Osteoblast (primary cell): ENCODE measurements around the gene LSP1. TPM values are rescaled to one million over a fixed set of nuclear protein-coding genes. Genes with fewer than 3 reads are reported as not detected.

Source experiments
- DNase-seq: peaks from one replicate; pipeline ENCODE4 v3.0.0; 2011; ENCODE audit warnings: low spot score, mixed read lengths; ENCODE audit not compliant: insufficient read length; ENCODE audit errors: missing footprints
- H2AFZ ChIP-seq: 2 replicates; pipeline ENCODE4 v1.6.0; 2011; ENCODE audit warnings: mild to moderate bottlenecking, low read length
- H3K27ac ChIP-seq: 2 replicates; pipeline ENCODE4 v1.5.1; 2011; ENCODE audit warnings: mild to moderate bottlenecking, low read depth, low read length, moderate library complexity
- H3K27me3 ChIP-seq: 2 replicates; pipeline ENCODE4 v1.6.0; 2012; ENCODE audit warnings: mild to moderate bottlenecking, control low read depth, inconsistent platforms, low read length, moderate library complexity; ENCODE audit not compliant: insufficient read depth
- H3K36me3 ChIP-seq: 2 replicates; pipeline ENCODE4 v1.5.1; 2011; ENCODE audit warnings: mild to moderate bottlenecking, low read length, control low read depth, moderate library complexity; ENCODE audit not compliant: insufficient read depth
- H3K4me1 ChIP-seq: 2 replicates; pipeline ENCODE4 v1.5.1; 2011; ENCODE audit warnings: mild to moderate bottlenecking, low read length, control low read depth, moderate library complexity; ENCODE audit not compliant: insufficient read depth
- H3K4me2 ChIP-seq: 2 replicates; pipeline ENCODE4 v1.6.0; 2011; ENCODE audit warnings: mild to moderate bottlenecking, low read length; ENCODE audit not compliant: insufficient read depth
- H3K4me3 ChIP-seq: fragments of 200-600 bp; sonication (generic); 3 replicates; pipeline ENCODE4 v1.5.1; 2012; ENCODE audit warnings: mild to moderate bottlenecking, low read length, inconsistent platforms; ENCODE audit not compliant: insufficient read depth
- H3K79me2 ChIP-seq: 2 replicates; pipeline ENCODE4 v1.6.0; 2012; ENCODE audit warnings: mild to moderate bottlenecking, low read length, control low read depth, inconsistent platforms; ENCODE audit not compliant: insufficient read depth
- H3K9me3 ChIP-seq: 2 replicates; pipeline ENCODE4 v1.5.1; 2011; ENCODE audit warnings: low read depth, low read length, control low read depth
- H4K20me1 ChIP-seq: 2 replicates; pipeline ENCODE4 v1.6.0; 2012; ENCODE audit warnings: mild to moderate bottlenecking, low read length, control low read depth; ENCODE audit not compliant: insufficient read depth
- total RNA-seq: library from RNA; depleted of rRNA; stranded (reverse); fragments of >200 nt; gene quantifications from 2 replicates; pipeline ENCODE4 v1.2.3, GENCODE V29; 2012
- TF ChIP-seq, protein P1 (sequence below): IDR thresholded peaks from 2 replicates; pipeline ENCODE4 v1.5.1; 2011; ENCODE audit warnings: mild to moderate bottlenecking, low read depth, low read length, moderate library complexity; ENCODE audit errors: extremely low read depth

Gene LSP1
- total RNA-seq, 1 donor: 54.6 TPM

DNA sequence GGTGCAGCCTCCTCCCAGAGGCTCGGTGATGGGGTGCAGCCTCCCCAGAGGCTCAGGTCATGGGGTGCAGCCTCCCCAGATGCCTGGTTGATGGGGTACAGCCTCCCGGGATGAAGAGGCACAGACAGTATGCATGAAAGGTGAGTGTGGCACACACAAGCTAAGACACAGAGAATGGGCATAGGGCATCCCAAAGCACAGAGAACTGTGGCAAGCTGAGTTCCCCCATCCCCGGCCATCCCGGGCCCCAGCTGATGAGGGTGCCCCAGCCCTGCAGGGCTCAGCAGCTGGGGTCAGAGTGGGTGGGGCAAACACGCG, 22.9 kb upstream of the LSP1 start:
- Histone ChIP-seq H2AFZ (no peak overlapping the region), H3K79me2 (no peaks in the 10 kb centered on the region), H3K9me3 (no peaks in the 10 kb centered on the region), H3K27me3 (no peaks in the 10 kb centered on the region), H3K27ac (no peak overlapping the region), H3K4me1 (peaks cover 55% of the 10 kb centered on the region), H3K4me2 (no peak overlapping the region), H3K36me3 (no peaks in the 10 kb centered on the region), H4K20me1 (no peaks in the 10 kb centered on the region), H3K4me3 (no peak overlapping the region)
- DNase-seq: peak; percentile 92
- TF ChIP-seq, protein P1, sequence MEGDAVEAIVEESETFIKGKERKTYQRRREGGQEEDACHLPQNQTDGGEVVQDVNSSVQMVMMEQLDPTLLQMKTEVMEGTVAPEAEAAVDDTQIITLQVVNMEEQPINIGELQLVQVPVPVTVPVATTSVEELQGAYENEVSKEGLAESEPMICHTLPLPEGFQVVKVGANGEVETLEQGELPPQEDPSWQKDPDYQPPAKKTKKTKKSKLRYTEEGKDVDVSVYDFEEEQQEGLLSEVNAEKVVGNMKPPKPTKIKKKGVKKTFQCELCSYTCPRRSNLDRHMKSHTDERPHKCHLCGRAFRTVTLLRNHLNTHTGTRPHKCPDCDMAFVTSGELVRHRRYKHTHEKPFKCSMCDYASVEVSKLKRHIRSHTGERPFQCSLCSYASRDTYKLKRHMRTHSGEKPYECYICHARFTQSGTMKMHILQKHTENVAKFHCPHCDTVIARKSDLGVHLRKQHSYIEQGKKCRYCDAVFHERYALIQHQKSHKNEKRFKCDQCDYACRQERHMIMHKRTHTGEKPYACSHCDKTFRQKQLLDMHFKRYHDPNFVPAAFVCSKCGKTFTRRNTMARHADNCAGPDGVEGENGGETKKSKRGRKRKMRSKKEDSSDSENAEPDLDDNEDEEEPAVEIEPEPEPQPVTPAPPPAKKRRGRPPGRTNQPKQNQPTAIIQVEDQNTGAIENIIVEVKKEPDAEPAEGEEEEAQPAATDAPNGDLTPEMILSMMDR: no peak

DNA sequence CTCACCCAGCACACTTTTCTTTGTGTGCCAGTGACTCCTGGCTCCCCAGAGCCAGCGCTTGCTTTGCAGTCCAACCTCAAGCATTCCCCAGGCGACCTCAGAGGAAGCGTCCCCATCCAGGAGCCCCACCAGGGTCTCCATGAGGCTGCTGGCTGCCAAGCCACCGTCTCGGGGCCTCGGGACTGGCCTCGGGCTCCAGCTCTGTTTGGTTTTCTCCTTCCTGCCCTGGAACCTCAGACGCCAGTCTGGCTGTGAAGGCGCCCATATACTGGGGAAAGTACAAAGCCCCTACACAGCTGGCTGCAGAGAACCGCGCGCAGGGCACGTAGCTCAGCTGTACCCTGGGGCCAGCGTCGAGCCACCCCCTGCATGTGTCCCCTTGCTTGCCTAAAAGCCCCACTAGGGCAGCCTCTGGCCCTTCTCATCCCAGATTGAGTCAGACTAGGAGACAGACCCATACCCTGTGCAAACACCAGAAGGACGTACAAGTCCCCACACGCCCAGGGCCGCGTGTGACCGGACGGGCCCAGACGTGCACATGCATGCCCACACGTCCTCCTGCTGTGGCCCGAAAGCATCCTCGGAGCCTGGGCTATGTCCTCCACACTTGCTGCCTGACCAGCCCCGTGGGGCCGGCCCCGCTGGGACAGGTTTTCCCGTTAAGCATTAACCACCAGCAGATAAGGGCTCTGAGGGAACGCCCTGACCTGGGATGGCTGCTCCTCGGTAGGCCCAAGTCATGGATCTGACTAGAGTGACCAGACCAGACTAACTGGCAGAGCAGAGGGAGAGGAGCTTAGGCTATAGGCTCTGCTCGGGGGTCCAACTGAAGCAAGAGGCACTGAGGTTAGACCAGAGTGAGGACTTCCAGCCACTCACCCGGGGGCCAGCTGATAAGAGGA, 22.3 kb upstream of the LSP1 start:
- Histone ChIP-seq H3K27me3 (no peaks in the 10 kb centered on the region), H3K27ac (no peak overlapping the region), H3K79me2 (no peaks in the 10 kb centered on the region), H2AFZ (peak overlapping the region; percentile 42), H3K4me3 (no peak overlapping the region), H3K36me3 (no peaks in the 10 kb centered on the region), H3K4me1 (peaks cover 50% of the 10 kb centered on the region), H4K20me1 (no peaks in the 10 kb centered on the region), H3K9me3 (no peaks in the 10 kb centered on the region), H3K4me2 (no peak overlapping the region)
- TF ChIP-seq, protein P1: no peak
- peak; percentile 93 for DNase-seq

DNA sequence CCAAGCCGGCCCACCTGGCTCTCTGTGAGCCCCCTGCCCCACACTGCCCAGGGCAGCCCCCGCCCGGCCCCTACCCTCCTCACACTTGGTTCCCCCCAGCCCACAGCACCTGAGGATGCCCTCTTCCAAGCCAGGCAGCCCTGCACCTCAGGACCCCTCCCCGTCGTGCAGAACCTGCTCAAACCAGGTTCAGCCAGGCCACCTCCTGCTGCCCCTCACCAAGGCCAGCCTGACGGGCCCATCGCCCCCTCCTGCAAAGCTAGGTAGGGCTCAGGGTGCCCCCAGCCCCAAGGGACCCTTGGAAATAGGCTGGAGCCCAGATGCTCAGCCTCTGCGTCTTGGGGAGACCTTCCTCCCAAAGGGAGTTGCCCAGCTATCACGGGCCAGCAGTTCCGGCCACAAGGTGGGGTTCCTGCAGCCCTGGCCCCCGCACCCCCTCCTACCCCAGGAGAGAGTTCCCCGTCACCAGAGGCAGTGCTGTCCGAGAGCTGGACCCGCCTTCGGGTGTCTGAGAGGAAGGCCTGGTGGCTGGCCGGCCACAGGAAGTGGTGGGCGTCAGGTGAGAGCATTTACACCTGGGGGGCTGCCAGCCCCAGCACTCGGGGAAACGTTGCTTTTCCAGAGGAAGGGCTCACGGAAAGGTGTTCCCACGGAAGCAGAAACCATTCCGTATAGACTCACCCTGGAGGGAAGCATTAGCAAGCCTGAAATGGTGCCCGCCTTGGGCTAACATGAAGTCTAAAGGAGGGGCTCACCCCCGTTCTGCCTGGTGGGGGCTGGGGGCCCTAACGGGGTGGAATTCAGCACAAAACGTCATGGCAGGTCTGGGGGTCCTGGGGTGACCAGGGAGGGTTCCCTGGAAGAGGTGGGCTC, 21.3 kb upstream of the LSP1 start:
- no peak overlapping the region for H2AFZ ChIP-seq
- H3K27ac ChIP-seq: no peak overlapping the region
- H3K4me2 ChIP-seq: no peak overlapping the region
- peak; percentile 87 for DNase-seq
- H3K79me2 ChIP-seq: no peaks in the 10 kb centered on the region
- H3K27me3 ChIP-seq: no peaks in the 10 kb centered on the region
- no peak overlapping the region for H3K4me3 ChIP-seq
- H3K36me3 ChIP-seq: no peaks in the 10 kb centered on the region
- no peaks in the 10 kb centered on the region for H3K9me3 ChIP-seq
- H3K4me1 ChIP-seq: peaks cover 40% of the 10 kb centered on the region
- TF ChIP-seq, protein P1: no peak
- H4K20me1 ChIP-seq: no peaks in the 10 kb centered on the region
